GM21360 (cell line): Measurements from ENCODE around the gene NDRG2.

Experiments used
- ATAC-seq: cut with Tn5 transposase; IDR thresholded peaks from one replicate; pipeline ENCODE4 v1.9.1; 2021; ENCODE audit warnings: mild to moderate bottlenecking, moderate library complexity; ENCODE audit not compliant: unreplicated experiment

NDRG2 gene

DNA sequence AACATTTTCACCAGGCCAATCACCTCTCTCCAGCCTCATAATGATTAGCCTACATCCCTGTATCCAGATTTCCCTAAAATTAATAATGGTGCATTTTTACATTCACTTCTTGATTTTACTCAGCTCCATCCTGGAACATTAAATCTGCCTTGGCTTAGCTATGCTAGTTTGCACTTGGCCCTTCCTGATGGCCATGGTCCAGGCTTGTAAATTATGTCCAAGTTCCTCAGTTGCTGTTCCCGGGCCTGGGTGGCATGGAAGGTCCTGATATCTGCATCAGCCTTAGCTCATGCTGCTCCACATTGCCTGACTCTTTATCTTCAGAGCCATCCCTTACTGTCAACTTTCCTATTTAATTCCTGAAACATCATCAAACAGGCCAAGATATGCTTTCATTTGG, 46.2 kb downstream of the NDRG2 start:
- no peak for ATAC-seq

DNA sequence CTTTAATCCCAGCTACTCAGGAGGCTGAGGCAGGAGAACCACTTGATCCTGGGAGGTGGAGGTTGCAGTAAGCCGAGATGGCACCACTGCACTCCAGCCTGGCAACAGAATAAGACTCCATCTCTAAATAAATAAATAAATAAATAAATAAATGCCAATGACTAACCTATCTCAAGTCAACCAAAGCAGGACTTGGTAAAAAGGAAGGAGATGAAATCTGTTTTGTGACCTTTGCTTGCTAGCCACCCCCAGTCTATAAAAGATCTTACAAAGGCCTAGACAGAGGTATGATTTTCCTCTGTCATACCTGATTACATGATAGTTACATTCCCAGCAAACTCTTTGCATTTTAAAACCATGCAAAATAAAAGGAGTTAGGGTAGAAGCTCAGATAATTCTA, 48.6 kb downstream of the NDRG2 start:
- no peak for ATAC-seq

DNA sequence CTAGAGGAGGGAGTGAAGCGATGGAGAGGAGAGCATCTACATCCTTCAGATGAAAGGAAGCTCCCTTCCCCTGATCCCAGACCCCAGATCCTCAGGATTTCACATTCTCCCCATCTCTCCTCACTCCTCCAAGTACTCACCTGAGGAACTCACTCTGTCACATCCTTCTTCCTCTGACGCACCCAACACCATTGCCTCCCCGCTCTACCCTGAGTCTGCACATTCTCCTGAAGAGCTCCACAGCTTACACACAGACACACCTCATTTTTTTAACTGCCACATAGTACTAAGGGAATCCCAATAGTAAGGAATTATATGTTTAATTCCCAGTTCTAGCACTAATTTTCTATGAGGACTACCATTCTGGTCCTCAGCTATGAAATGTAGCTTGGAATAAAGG, 51.4 kb downstream of the NDRG2 start:
- ATAC-seq: no peak

DNA sequence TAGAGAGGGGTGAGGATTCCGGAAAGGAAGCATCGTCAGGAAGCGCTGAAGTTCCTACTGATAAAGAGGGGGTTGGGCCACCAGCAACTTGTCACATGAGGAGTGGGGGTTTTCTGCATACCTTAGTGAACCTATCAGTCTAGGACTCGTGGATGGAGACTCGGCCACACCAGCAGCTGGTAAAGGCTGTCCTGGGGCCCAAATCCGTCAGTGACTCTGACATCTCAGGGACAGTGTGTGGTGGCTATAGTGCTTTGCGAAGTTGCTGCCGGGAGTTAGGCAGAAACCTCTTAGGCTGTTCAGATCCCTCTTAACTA, 53.2 kb downstream of the NDRG2 start:
- ATAC-seq: peak; percentile 20

DNA sequence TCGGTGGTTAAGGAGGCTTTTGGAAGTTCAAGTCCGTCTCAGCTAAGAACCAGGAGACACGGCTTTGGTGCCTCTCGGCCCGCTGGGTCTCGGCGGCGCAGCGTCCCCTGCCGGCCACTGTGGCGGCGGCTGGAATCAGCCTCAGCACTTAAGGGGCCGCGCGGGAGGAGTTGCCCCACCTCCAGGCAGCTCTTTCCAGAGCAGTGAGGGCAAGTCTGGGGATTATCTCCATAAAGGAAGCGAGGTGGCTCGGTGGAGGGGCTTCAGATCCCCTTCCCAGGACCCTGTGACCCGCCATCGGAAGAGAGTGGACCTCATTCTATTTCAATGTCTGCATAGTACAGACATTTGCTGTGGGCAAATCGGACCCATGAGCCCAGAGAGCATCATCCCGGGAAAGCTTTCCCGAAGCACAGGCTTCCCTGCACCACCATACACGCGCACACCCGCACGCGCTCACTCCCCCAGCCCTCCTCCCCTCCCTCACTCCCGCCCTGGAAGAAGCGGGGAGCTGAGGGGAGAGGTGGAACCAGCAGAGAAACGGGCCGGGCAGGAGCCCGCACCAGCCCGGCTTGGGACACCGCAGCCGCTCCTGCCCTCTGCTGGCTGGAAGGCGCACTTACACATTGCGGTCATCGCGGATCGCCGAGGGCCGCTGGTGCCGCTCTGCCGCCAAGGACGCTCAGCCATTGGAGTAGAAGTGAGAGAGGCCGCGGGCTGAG, 53.7 kb downstream of the NDRG2 start:
- ATAC-seq: peak; percentile 88

DNA sequence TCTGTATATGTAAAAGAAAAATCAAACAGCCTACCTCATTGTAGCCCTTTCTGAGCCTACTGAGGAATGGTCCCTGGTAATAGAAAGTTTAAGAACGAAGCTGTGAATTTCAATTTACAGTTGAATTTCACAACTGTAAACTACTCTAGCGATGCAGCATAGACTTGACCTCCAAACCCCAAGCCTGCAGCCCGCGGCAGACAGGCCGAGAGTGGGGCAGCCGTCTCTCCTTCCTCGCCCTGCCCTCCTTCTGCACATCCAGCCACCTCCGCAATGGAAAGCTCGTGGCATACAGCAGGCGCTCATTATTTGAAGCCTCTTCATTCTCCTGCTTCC, 54.2 kb downstream of the NDRG2 start:
- peak; percentile 18 for ATAC-seq

DNA sequence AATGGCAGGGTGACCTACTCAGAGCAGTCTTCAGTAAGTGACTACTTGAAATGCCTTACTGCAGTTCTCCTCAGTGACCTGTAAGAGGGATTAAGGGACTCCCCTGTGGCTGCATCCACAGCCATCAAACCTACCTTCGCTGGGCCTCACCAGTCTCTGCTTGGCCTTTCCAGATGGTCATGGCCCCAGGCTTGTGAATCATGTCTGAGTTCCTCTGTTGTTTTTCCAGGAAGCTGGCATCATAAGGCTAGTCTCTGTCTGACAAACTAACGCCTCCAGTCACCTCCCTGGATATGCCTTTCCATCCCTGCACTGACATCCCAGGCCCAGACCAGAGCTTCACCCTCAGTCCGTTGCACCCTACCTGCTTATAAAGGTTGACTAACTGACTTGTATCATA, 55.5 kb downstream of the NDRG2 start:
- ATAC-seq: no peak
